NCI-H748 (cell line): ENCODE measurements around the gene PHLDA2.
A peak's percentile ranks its signal among the peaks of the same experiment; 100 is the strongest.
"Not testable (repeated sequence)": the region's sequence is repeated elsewhere in the genome, so short reads cannot be mapped to it uniquely, and the experiment has no call there.

Experiments
- DNase-seq: peaks from one replicate; lab custom pipeline; 2025; ENCODE audit not compliant: unreplicated experiment; lab: John Stamatoyannopoulos, UW

PHLDA2 gene

DNA sequence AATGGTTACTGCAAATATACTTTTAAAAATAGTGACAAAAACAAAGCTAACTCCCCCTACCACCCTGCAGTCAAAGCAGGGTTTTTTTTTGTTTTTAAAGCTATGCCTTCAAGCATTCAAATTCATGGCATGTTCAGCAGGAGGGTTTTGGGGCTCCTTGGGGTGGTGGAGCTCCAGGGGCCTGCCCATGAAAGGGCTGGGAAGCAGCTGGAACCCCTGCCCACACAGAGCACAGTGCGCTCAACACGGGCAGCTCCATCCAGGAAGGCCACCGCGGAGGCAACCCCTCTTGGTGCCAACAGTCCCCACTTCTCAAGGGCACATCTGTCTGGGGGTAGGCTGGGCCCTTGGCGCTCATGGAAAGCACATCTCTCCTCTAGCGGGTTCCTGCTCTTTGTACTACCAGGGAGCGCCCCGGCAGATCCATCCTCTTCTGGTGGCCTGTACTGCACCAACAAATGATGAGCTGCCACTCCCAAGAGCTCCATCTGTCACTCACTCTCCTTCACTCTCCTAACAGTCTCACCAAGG lies 16.6 kb upstream of the PHLDA2 start:
- no peak for DNase-seq

DNA sequence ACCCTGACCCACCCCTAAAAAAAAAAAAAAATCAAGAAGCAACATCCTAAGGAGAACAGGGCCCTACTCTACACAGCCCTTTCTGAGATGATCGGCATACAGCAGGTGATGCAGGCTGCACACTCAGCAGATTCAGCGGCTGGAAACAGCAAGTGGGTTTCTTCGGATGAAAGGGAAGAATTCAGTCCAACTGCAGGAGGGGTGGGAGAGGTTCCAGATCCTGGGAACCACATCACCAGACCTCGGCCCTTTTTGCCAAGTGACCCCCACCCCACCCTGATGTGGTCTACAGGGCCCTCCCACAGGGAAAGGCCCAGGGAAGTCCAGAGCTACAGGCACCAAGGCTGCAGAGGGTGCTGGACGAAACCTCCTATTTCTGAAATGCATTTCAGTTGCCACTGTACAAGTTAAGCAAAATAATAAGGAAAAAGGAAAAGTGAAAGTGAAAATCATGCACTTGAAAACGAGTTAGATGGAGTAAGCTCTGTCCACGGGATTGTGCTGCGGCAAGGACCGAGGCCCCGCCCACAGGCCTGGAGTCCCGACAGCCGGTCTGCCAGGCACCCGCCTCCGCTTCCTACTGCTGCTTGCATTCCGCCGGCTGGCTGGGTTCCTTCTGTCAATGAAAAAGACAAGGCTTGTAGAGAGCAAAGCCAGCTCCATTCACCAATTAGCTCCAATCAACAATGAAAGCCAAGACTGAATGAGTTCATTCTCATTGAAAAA lies 16.0 kb upstream of the PHLDA2 start:
- no peak for DNase-seq

DNA sequence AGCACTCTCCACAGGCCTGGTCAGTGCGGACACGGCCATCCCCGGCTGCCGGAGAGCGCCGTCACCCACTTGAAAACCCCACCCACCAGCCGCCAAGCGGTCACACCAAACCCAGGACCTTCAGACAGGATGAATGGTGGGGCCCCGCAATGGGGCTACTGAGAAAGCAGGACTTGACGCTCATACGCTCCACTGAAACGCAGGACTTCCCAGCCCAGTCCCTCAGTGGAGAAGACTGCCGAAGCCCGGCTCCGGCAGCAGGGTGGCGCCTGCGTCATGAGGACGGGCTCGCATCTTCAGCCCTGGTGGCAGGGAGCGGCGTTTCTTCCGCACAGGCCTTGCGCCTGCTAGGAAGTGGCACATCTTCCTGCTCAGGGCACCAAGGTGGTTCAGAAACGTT lies 15.3 kb upstream of the PHLDA2 start:
- DNase-seq = no peak

DNA sequence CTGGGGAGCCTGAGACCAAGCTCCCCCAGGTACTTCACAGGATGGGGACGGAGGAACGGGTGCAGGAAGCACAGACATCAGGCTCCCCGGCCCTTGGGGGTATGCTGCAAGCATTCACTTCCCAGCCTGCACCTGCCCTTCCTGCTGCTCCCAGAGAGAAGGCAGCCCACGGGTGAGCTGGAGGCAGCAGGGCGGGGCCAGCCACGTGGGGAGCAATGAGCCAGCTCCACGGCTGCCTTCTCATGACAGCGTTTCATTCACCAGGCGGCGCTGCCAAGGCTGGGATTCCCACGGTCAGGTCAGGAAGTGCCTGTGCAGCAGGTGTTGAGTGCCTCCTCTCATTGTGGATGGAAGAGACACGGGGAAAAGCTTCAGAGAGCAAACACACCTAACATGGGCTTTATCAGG lies 14.5 kb upstream of the PHLDA2 start:
- DNase-seq = peak; percentile 25

DNA sequence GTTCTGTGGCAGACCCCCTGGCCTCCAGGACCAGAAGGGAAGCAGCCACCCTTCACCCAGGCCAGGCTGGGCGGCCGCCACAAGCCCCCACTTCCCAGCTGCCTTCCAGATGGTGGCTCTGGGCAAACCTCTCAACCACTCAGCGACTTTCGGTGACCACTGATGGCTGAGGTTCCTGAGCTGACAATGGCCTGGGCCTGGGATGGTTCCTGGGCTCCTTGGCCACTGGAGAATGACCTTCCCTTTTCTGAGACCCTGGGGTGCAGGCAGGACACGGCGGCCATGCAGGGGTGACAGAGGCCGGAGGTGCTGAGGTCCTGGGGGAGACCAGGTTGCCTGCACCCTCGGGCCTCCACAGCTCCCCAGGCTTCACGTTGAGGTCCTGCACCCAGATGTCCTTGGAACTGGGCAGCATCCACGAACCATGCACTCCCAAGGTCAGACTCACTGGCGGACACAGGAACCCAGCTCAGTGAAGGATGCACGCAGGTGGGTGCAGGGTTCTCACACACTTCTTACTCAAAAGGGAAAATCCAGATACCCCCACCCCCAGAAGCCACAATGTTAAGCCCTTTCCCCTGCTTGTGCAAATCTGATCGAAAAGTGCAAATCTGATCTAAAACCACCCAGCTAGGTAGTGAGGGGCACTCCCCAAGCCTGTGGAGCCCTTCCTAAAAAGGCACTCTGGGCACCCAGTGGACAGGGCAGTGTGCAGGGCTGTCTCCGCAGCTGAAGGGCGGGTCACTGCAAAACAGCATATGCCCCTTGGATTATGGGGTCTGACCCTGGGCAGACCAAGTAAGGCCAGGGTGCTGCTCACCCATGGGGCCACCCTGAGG lies 13.9 kb upstream of the PHLDA2 start:
- DNase-seq = no peak

DNA sequence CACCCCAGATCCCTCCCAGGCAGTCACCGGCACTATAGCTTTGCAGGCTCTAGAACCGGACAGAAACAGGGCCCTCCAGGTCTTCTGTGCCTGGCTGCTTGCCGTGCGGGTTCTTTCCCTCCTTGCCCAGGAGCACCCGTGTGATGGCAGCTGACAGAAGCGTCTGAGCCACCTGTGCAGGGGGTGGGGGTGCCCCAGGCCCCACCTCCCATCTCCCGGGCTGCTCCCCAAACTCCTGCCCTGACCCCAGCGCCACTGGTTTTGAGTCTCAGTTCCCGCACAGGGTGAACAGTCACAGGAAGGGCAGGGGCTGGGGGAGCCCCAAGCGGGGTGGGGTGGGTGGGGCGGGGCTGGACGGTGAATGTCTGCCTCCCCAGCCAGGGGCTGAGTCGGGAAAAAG lies 13.2 kb upstream of the PHLDA2 start:
- DNase-seq = no peak

DNA sequence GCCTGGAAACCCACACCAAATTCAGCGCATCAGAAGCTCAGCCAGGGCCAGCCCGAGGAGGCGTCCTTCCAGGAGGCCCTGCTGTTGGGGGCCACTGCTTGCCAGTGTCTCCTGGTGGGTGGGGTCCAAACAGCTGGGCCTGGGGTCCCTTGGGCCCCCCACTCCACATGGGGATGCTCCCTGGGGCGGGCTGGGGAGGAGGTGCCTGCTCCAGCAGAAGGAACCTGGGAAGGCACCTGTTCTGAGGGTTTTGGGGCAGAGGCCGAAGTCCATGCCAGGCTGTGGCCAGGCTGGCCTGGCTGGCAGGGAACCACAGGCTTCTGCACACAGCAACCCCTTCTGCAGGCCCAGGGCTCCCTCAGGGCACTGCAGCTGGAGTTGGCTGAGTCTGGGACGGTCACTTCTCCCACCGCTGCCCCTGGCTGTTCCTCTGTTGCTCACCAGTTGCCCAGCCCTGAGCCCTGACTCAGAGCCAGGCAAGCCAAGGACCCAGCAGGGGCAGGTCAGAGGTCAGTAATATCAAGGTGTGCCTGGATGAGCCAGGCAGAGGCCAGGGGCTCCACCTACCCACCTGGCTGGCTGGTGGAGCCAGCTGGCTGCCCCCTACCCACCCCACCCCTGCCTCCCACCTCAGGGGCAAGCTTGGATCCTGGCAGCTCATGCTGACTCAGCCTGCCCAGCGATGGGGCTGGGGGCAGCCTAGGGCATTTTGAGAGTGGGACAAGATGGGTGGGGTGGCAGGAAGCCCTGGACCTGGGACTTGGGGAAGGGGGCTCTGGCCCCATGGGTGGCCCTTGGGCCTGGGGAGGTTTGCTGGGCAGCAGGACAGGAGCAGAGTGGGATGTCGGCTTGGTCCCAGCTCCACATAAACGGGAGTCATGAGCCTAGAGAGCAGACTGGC lies 12.0 kb upstream of the PHLDA2 start:
- DNase-seq = peak; percentile 16

DNA sequence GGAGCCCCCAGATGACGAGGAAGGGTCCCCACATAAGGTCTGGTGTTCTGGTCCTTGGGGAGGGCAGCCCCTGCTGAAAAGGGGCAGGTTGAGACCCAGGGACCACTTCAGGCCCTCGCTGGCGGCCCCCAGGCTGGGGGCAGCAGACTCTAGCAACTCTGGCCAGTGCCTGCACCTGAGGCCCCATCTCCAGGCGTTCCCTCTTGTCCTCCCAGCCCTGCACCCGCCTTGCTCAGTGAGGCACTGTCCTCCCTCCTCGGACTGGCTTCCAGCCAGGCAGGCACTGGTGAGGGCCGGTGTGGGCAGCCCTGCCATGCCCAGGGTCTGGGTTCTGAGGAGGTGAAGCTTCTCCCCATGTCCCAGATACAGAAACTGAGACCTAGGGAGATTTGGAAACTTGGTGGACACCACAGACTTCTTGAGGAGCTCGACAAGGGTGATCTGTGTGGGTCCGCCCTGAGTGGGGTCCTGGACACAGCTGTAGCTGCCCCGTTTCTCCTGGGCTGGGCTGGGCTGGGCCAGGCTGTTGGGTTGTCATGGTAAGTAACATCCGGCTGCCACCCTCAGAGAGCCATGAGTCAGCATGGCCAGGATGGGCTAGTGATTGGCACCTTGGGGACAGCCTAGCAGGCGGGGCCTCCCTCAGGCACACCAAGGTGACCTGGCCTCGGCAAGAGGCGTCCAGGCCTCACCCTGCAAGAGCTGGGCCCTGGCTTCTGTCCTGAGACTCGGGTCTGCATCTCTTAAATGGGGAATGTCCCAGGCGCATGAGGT lies 11.1 kb upstream of the PHLDA2 start:
- DNase-seq = peak; percentile 26

DNA sequence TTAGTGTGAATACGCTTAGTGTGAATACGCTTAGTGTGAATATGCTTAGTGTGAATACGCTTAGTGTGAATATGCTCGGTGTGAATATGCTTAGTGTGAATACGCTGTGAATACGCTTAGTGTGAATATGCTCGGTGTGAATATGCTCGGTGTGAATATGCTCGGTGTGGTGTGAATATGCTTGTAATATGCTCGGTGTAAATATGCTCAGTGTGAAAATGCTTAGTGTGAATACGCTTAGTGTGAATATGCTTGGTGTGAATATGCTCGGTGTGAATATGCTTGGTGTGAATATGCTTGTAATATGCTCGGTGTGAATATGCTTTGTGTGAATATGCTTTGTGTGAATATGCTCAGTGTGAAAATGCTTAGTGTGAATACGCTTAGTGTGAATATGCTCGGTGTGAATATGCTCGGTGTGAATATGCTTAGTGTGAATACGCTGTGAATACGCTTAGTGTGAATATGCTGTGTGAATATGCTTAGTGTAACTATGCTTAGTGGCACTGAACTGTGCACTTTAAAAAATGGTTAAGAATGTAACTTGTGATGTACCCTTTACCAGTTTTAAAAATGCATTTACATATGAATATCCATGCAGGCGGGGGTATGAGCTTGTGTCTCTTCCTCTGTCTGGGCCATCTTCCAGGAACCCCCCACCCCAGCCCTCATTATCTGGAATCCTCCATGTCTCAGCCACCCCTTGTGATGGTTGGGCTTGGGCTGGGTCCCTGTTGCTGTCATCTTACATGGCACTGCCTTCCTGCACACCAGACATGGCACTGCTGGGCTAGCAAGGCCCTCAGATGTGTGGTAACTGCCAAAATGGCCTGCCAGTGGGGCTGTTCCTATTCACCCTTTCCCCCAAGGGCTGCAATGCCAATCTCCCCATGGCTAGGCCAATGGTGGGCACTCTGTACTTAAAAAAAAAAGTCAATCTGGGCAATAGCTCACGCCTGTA lies 9.5 kb upstream of the PHLDA2 start:
- DNase-seq = not testable (repeated sequence)

DNA sequence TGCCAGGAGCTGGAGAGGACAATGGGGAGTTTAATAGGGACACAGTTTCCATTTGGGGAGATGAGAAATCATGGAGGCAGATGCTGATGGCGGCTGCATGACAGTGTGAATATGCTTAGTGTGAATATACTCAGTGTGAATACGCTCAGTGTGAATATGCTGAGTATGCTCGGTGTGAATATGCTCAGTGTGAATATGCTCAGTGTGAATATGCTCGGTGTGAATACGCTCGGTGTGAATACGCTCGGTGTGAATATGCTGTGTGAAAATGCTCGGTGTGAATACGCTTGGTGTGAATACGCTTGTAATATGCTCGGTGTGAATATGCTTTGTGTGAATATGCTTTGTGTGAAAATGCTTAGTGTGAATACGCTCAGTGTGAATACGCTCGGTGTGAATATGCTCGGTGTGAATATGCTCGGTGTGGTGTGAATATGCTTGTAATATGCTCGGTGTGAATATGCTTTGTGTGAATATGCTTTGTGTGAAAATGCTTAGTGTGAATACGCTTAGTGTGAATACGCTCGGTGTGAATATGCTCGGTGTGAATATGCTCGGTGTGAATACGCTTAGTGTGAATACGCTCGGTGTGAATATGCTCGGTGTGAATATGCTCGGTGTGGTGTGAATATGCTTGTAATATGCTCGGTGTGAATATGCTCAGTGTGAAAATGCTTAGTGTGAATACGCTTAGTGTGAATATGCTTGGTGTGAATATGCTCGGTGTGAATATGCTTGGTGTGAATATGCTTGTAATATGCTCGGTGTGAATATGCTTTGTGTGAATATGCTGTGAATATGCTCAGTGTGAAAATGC lies 8.6 kb upstream of the PHLDA2 start:
- not testable (repeated sequence) for DNase-seq

DNA sequence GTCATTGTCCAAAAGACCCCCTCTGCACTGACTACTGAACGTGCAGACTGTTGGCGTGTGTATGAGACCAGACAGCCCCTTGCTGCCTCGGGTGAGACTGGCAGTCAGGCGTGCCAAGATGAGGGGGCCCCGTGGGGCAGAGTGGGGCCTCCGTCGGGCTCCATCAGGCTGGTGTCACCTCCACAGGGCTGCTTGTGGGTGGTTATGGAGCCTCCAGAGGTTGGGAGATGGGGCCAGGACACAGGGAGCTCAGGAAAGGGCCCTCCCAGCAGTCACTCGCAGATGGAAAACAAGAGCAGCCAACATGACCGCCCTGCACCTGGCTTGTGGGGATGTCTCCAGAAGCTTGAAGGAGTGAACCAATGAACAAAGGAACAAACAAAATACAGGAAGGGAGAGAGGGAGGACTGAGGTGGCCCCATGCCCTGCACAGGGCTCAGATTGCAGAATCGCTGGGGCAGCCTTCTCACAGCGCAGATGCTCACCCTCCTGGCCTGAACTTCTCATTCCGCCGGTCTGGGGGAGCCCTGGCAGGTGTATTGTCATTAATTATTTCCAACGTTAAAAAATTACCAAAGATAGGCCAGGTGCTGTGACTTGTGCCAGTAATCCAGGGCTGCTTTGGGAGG lies 5.5 kb upstream of the PHLDA2 start:
- no peak for DNase-seq

DNA sequence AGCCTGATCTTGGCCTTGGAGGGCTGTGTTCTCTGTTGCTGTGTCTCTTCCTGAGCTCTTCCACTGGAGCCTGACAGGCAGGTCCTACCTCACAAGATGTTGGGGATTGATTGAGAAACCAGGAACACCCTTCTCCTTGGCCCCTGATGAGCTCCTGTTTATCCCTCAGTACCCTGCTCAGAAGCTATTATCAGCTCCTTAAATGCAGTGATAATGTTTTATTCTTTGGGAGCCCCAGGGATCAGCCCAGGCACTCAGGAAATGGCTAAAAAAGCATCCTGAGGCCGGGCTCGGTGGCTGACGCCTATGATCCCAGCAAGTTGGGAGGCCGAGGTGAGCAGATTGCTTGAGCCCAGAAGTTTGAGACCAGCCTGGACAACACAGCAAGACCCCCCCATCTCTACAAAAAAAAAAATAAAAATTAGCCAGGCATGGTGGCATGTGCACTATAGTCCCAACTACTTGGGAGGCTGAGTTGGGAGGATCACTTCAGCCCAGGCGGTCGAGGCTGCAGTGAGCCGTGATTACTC lies 4.9 kb upstream of the PHLDA2 start:
- DNase-seq = no peak

DNA sequence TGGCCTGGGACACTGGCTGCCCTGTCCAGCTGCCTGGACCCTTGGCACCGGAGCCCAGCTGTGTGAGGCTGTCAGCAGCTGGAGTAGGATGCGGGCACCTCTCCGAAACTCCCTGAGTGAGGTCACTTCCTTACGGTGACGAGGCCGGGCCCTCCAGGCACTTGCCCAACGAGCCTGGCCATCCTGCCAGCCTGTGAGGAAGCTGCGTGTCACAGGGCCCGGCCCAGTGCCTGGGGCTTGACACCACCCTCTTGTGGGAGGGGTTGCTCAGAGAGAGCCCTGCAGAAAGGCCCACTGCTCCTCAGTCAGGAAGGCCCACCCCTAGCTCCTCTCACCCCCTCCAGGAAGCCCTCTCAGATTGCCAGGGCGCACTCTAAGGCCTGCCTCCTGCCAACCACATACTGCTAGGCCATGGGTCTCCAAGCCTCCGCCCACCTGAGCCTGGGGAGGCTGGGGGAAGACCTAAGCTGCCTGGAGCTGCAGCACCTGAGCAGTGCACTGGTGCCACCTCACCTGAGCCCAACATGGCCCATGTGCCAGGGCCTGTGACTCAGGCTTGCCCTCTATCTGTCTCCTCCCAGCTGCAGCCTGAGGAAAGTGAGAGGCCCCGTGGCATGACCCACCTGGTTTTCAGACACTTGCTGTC lies 4.3 kb upstream of the PHLDA2 start:
- DNase-seq = no peak

DNA sequence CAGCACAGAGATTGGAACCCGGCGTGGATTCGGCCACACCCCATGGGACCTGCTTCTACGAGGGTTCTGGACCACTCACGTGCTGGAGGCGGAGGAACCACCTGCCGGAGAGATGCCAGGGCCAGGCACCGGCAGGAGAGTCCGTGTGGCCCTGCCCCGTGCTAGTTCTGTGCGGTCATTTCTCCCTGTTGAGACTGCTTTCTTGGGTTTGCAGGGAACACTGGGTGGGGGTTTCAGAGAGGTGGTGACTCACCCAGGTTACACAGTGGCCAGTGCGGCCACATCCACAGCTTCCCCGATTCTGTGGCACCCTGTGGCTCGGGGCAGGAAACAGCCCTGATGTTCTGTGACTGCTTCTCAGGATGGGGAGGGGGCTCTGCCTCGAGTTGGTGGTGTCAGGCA lies 3.6 kb upstream of the PHLDA2 start:
- no peak for DNase-seq

DNA sequence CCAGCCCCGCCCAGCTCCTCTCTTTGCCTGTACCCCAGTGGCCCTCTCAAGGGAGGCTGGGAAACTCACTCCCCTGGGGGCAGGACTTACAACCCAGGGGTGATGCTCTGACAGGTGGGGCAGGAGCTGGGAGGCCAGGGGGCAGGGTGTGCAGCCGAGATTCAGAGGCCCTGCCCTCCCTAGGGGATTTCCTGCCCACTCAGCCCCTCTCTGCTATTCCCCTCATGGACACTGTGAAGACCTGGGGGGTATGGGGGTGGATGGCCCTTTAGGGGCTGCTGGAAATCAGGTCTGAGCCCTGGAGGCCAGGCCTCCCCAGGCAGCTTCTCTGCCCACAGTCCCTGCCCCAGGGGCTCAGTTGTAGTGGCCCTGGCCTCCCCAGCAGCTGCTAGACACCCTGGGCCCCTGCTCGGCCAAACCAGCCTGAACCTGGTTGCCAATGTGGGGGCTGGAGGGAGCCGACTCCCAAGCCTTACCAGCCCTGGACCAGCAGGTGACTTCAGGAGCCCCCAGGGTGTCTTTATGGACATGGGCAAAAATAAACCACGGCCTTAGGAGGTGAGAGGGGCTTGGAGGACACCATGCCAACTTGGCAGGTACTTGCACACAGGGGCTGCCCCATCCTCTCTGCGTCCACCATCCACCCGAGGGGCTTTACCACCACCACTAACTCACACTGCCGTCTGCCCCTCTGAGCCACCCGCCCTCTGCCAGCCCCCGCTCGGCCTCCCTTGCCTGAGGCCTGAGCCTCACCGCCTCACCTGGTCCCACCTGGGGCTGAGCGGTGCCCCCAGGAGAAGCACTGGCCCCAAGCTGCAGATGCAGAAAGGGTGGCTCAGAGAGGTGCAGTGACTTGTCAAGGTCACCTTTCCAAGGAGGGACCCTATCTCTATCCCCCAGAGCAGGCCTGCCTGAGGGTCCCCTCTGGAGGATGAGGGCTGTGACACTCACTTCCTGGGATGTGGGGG lies 2.8 kb upstream of the PHLDA2 start:
- DNase-seq = no peak

DNA sequence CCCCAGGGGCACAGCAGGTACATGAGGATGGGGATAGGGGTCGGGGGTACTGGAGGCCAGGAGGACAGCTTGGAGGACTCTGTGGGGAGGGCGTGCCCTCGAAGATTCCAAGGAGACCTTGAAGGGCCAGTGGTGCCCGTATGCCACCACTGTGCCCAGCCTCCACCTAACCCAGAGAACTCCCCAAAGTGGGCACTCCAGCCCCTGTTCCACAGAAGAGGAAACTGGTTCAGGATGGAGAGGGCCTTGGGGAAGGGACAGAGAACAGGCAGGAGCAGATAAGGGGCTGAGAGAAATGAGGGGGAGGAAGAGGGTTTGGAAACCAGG lies 2.2 kb upstream of the PHLDA2 start:
- DNase-seq = no peak
